Fibroblast of lung (primary cell): ENCODE results near the gene ZFYVE28.

Experiments
- CTCF ChIP-seq, 2 donors: IDR thresholded peaks in 1 of 2; conservative IDR thresholded peaks in 1 of 2; 1 replicate in 1 of 2; 2 replicates in 1 of 2; pipeline ENCODE4 v1.5.1; 2011 to 2012; ENCODE audit warnings: low read length in 2 of 2, control low read depth in 1 of 2, inconsistent platforms in 1 of 2, low read depth in 1 of 2, mild to moderate bottlenecking in 1 of 2
- EZH2 ChIP-seq: IDR thresholded peaks from 2 replicates; pipeline ENCODE4 v1.5.1; 2012; ENCODE audit warnings: low read length, control low read depth, mild to moderate bottlenecking; ENCODE audit errors: missing control alignments

GRCh38 chr4:2332201-2332975 is 86.1 kb downstream of the ZFYVE28 start:
- TF ChIP-seq CTCF (conservative IDR thresholded peaks at IDR 0.05 in 1 of 2, IDR thresholded peaks at IDR 0.05 in 1 of 2; ENCODE audit: low read depth in 1 of 2, low read length in 2 of 2) (no peak), EZH2 (no peak)
